Measurements from ENCODE around the gene EXOC6B. TPM values are rescaled to one million over a fixed set of nuclear protein-coding genes. Genes with fewer than 3 reads are reported as not detected.

Gene EXOC6B
- total RNA-seq, 1 donor from 2014 or later = 104 TPM

- Mint-ChIP-seq H3K4me3 (peak overlapping the region; percentile 95), H3K27me3 (ENCODE audit: low read depth) (no peaks in the 10 kb centered on the region), H3K36me3 (peaks cover 26% of the 10 kb centered on the region), H3K4me1 (peaks cover 88% of the 10 kb centered on the region), H3K9me3 (no peaks in the 10 kb centered on the region), H3K27ac (peak overlapping the region; percentile 98)
- no peak for TF ChIP-seq CTCF (IDR thresholded peaks at IDR 0.05; ENCODE audit: unreplicated experiment)
- DNase-seq (ENCODE audit: low spot score in 2 of 2, unreplicated experiment in 2 of 2) = peak; percentile 20 to 40
Observed at GRCh38 chr2:72138011-72138881, 687.6 kb downstream of the EXOC6B start.

GRCh38 chr2:72137498-72138010 is 688.3 kb downstream of the EXOC6B start:
- Mint-ChIP-seq H3K27ac (peak overlapping the region; percentile 98), H3K9me3 (no peaks in the 10 kb centered on the region), H3K4me3 (peak overlapping the region; percentile 68), H3K4me1 (peaks cover 92% of the 10 kb centered on the region), H3K27me3 (ENCODE audit: low read depth) (no peaks in the 10 kb centered on the region), H3K36me3 (peaks cover 28% of the 10 kb centered on the region)
- peak; percentile 32 to 82 for DNase-seq (ENCODE audit: low spot score in 2 of 2, unreplicated experiment in 2 of 2)
- peak; percentile 82 for TF ChIP-seq CTCF (IDR thresholded peaks at IDR 0.05; ENCODE audit: unreplicated experiment)

GRCh38 chr2:72136933-72137497 is 688.8 kb downstream of the EXOC6B start:
- no peak for TF ChIP-seq CTCF (IDR thresholded peaks at IDR 0.05; ENCODE audit: unreplicated experiment)
- Mint-ChIP-seq H3K4me3 (peak overlapping the region; percentile 68), H3K27me3 (ENCODE audit: low read depth) (no peaks in the 10 kb centered on the region), H3K27ac (peak overlapping the region; percentile 97), H3K4me1 (peaks cover 91% of the 10 kb centered on the region), H3K36me3 (peaks cover 23% of the 10 kb centered on the region), H3K9me3 (no peaks in the 10 kb centered on the region)
- peak; percentile 12 to 37 for DNase-seq (ENCODE audit: low spot score in 2 of 2, unreplicated experiment in 2 of 2)

GRCh38 chr2:72136331-72136730 is 689.5 kb downstream of the EXOC6B start:
- no peak for DNase-seq (ENCODE audit: low spot score in 2 of 2, unreplicated experiment in 2 of 2)
- Mint-ChIP-seq H3K4me3 (peak overlapping the region; percentile 68), H3K27me3 (ENCODE audit: low read depth) (no peaks in the 10 kb centered on the region), H3K9me3 (no peaks in the 10 kb centered on the region), H3K36me3 (peaks cover 18% of the 10 kb centered on the region), H3K27ac (peak overlapping the region; percentile 97), H3K4me1 (peaks cover 90% of the 10 kb centered on the region)
- TF ChIP-seq CTCF (IDR thresholded peaks at IDR 0.05; ENCODE audit: unreplicated experiment) = no peak

- Mint-ChIP-seq H3K9me3 (no peaks in the 10 kb centered on the region), H3K27ac (peak overlapping the region; percentile 97), H3K4me3 (peak overlapping the region; percentile 68), H3K36me3 (peaks cover 20% of the 10 kb centered on the region), H3K27me3 (ENCODE audit: low read depth) (no peaks in the 10 kb centered on the region), H3K4me1 (peaks cover 90% of the 10 kb centered on the region)
- DNase-seq (ENCODE audit: low spot score in 2 of 2, unreplicated experiment in 2 of 2) = no peak
- no peak for TF ChIP-seq CTCF (IDR thresholded peaks at IDR 0.05; ENCODE audit: unreplicated experiment)
Observed at GRCh38 chr2:72135921-72136320, 689.9 kb downstream of the EXOC6B start.
